Measurements from ENCODE around the gene ATRIP. TPM values are rescaled to one million over a fixed set of nuclear protein-coding genes. Genes with fewer than 3 reads are reported as not detected.

The ATRIP gene
- total and polyA plus RNA-seq, 4 donors, result 1.7 to 4.6 (median 2.9) TPM

DNA sequence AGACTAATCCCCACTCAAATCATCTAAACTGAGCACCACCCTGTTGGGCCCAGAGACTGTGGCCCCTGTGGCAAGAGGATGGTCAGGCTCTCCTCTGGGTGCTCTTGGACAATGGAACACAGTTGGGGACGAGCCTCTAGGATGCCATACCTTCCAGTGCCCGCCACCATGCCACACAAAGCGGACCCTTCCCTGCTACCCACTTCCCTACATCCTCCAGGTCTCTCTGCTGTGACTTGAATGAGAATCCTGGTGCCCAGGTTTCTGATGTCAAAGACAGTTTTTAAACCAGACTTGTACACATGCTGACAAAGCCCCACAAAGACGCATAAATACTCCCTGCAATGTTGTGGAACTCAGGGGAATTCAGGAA, 11.3 kb upstream of the ATRIP start (continued):
- TF ChIP-seq, protein P1, sequence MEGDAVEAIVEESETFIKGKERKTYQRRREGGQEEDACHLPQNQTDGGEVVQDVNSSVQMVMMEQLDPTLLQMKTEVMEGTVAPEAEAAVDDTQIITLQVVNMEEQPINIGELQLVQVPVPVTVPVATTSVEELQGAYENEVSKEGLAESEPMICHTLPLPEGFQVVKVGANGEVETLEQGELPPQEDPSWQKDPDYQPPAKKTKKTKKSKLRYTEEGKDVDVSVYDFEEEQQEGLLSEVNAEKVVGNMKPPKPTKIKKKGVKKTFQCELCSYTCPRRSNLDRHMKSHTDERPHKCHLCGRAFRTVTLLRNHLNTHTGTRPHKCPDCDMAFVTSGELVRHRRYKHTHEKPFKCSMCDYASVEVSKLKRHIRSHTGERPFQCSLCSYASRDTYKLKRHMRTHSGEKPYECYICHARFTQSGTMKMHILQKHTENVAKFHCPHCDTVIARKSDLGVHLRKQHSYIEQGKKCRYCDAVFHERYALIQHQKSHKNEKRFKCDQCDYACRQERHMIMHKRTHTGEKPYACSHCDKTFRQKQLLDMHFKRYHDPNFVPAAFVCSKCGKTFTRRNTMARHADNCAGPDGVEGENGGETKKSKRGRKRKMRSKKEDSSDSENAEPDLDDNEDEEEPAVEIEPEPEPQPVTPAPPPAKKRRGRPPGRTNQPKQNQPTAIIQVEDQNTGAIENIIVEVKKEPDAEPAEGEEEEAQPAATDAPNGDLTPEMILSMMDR (IDR thresholded peaks at IDR 0.05; ENCODE audit: low read depth, low read length, missing input control), result no peak
- TF ChIP-seq GABPA (IDR thresholded peaks at IDR 0.05 in 1 of 2, conservative IDR thresholded peaks at IDR 0.05 in 1 of 2) (no peak), RXRA (IDR thresholded peaks at IDR 0.05) (no peak), REST (IDR thresholded peaks at IDR 0.05) (no peak), FOXA2 (IDR thresholded peaks at IDR 0.05) (no peak)

DNA sequence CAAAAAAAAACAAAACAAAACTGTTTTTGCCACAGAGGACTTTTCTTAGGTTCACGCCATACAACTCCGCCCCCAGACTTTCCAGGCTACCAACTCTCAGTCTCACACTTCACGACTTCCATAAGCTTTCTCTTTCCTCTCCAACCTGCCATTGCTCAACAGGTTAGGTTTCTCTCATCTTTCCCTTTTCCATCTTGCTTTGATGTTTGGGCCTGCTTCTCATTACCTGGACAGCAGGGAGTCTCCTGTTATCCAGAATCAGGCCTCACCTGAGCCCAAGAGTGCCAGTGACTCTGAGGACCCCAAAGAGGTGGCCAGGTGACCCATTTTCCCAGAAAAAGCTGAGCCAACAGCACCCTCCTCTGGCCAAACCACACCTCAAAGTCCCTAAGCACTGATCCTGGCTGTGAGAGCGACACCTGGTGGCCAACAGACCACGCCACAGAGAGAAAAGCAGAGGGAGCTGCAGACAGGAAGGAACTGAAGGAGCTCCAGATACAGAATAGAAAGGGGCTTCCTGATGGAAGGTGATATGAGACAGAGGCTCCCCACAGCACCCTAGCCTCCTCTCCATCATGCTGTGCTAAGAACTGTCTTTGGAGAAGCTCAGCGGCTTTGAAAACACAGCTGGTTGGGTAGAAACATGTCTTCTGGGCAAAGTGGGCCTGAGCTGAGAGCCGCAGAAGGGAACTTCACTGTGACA, 10.6 kb upstream of the ATRIP start:
- TF ChIP-seq, protein P1 (IDR thresholded peaks at IDR 0.05; ENCODE audit: low read depth, low read length, missing input control), result peak; percentile 100
- TF ChIP-seq RXRA (IDR thresholded peaks at IDR 0.05) (peak in 1 of 2 donors; percentile 23), GABPA (IDR thresholded peaks at IDR 0.05 in 1 of 2, conservative IDR thresholded peaks at IDR 0.05 in 1 of 2) (peak in 1 of 2 donors; percentile 21), RAD21 (IDR thresholded peaks at IDR 0.05) (peak; percentile 100), ATF3 (IDR thresholded peaks at IDR 0.05) (no peak)
- Histone ChIP-seq H3K27ac (ENCODE audit: low read depth in 1 of 2, low read length in 2 of 2) (no peak overlapping the region), H3K36me3 (ENCODE audit: control insufficient read depth in 4 of 4, insufficient read depth in 3 of 4, low read depth in 1 of 4, low read length in 3 of 4) (peaks cover 0 to 7% (median 0%) of the 10 kb centered on the region in 4 donors), H3K4me3 (ENCODE audit: low read depth in 1 of 3, low read length in 3 of 3) (no peak overlapping the region), H3K9ac (ENCODE audit: low read depth in 1 of 2, low read length in 2 of 2) (no peak overlapping the region), H3K27me3 (ENCODE audit: control insufficient read depth in 4 of 4, insufficient read depth in 4 of 4, low read length in 3 of 4) (no peaks in the 10 kb centered on the region), H3K9me3 (ENCODE audit: control insufficient read depth in 4 of 4, low read length in 3 of 4) (no peaks in the 10 kb centered on the region), H3K4me1 (ENCODE audit: control insufficient read depth in 4 of 4, insufficient read depth in 4 of 4, low read length in 3 of 4) (peaks cover 5 to 36% (median 18%) of the 10 kb centered on the region in 4 donors)
- peak; percentile 91 for DNase-seq (ENCODE audit: low spot score)
- WGBS, result 39% methylated on average over 7 of the region's 7 CpGs

DNA sequence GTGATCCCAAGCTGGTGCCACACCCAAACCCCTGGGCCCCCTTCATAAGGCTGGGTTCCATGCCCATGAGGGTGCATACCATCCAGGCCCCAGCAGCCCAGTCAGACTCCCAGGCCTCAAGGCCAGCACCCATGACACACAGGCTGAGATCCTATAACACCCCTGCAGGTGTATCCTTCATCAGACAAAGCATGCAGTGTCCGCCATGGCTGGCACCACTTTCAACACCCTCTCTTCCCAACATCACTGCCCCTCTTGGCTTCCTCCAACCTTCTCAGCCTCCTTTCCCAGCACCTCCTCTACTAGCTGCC, 10.1 kb upstream of the ATRIP start:
- H3K9me3 ChIP-seq (ENCODE audit: control insufficient read depth in 4 of 4, low read length in 3 of 4), result no peaks in the 10 kb centered on the region
- peaks cover 0 to 7% (median 0%) of the 10 kb centered on the region in 4 donors for H3K36me3 ChIP-seq (ENCODE audit: control insufficient read depth in 4 of 4, insufficient read depth in 3 of 4, low read depth in 1 of 4, low read length in 3 of 4)
- TF ChIP-seq FOXA2 (IDR thresholded peaks at IDR 0.05) (no peak), SP1 (IDR thresholded peaks at IDR 0.05) (no peak), RXRA (IDR thresholded peaks at IDR 0.05) (no peak), HNF4G (IDR thresholded peaks at IDR 0.05) (no peak), JUND (IDR thresholded peaks at IDR 0.05) (no peak), TAF1 (conservative IDR thresholded peaks at IDR 0.05) (no peak), FOXA1 (IDR thresholded peaks at IDR 0.05) (no peak), HNF4A (conservative IDR thresholded peaks at IDR 0.05) (no peak), ATF3 (IDR thresholded peaks at IDR 0.05) (no peak), MAX (IDR thresholded peaks at IDR 0.05) (no peak), RAD21 (IDR thresholded peaks at IDR 0.05) (no peak), EGR1 (IDR thresholded peaks at IDR 0.05; ENCODE audit: low read depth in 2 of 2) (no peak)
- TF ChIP-seq, protein P2, sequence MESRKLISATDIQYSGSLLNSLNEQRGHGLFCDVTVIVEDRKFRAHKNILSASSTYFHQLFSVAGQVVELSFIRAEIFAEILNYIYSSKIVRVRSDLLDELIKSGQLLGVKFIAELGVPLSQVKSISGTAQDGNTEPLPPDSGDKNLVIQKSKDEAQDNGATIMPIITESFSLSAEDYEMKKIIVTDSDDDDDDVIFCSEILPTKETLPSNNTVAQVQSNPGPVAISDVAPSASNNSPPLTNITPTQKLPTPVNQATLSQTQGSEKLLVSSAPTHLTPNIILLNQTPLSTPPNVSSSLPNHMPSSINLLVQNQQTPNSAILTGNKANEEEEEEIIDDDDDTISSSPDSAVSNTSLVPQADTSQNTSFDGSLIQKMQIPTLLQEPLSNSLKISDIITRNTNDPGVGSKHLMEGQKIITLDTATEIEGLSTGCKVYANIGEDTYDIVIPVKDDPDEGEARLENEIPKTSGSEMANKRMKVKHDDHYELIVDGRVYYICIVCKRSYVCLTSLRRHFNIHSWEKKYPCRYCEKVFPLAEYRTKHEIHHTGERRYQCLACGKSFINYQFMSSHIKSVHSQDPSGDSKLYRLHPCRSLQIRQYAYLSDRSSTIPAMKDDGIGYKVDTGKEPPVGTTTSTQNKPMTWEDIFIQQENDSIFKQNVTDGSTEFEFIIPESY (IDR thresholded peaks at IDR 0.05), result no peak
- no peaks in the 10 kb centered on the region for H3K27me3 ChIP-seq (ENCODE audit: control insufficient read depth in 4 of 4, insufficient read depth in 4 of 4, low read length in 3 of 4)
- DNase-seq (ENCODE audit: low spot score), result no peak
- 30% methylated on average over 1 of the region's 1 CpG for WGBS
- peaks cover 2 to 36% (median 15%) of the 10 kb centered on the region in 4 donors for H3K4me1 ChIP-seq (ENCODE audit: control insufficient read depth in 4 of 4, insufficient read depth in 4 of 4, low read length in 3 of 4)
- no peak overlapping the region for H3K4me3 ChIP-seq (ENCODE audit: low read depth in 1 of 3, low read length in 3 of 3)
- no peak overlapping the region for H3K9ac ChIP-seq (ENCODE audit: low read depth in 1 of 2, low read length in 2 of 2)
- no peak overlapping the region for H3K27ac ChIP-seq (ENCODE audit: low read depth in 1 of 2, low read length in 2 of 2)

Measured in liver (tissue), 9 donors.